GM19324 (cell line): ENCODE measurements around the gene ZAR1L.

Experiments
- ATAC-seq: cut with Tn5 transposase; IDR thresholded peaks from one replicate; pipeline ENCODE4 v1.9.1; 2021; ENCODE audit warnings: mild to moderate bottlenecking, moderate library complexity; ENCODE audit not compliant: unreplicated experiment, low FRiP score

ZAR1L gene

GRCh38 chr13:32257649-32258048, 57.5 kb downstream of the ZAR1L start:
- ATAC-seq: no peak

GRCh38 chr13:32256243-32256642, 58.9 kb downstream of the ZAR1L start:
- no peak for ATAC-seq

GRCh38 chr13:32255724-32256109, 59.4 kb downstream of the ZAR1L start:
- no peak for ATAC-seq

- ATAC-seq: no peak
These were observed 60.0 kb downstream of the ZAR1L start for GRCh38 chr13:32254916-32255723.

GRCh38 chr13:32254416-32254815, 60.7 kb downstream of the ZAR1L start:
- no peak for ATAC-seq

- no peak for ATAC-seq
These were observed 61.2 kb downstream of the ZAR1L start for GRCh38 chr13:32253911-32254399.
